ENCODE results near the gene PIK3R4.

The PIK3R4 gene

GRCh38 chr3:130746246-130747039 is at the start of gene PIK3R4:
PIK3R4 (minus strand) TSS chr3:130746829; CDS start chr3:130745218, 1,611 bp downstream.
- ATAC-seq: peak; percentile 89 to 91

GRCh38 chr3:130795396-130795795 is 48.8 kb upstream of the PIK3R4 start:
- ATAC-seq: no peak

GRCh38 chr3:130792246-130792645 is 45.6 kb upstream of the PIK3R4 start:
- ATAC-seq: no peak

- no peak for ATAC-seq
These were observed 43.2 kb upstream of the PIK3R4 start for GRCh38 chr3:130789782-130790322.

GRCh38 chr3:130787422-130788068 is 40.9 kb upstream of the PIK3R4 start:
- ATAC-seq: no peak

GRCh38 chr3:130786306-130786705 is 39.7 kb upstream of the PIK3R4 start:
- ATAC-seq: no peak

GRCh38 chr3:130783629-130784028 is 37.0 kb upstream of the PIK3R4 start:
- no peak for ATAC-seq

- no peak for ATAC-seq
These were observed 32.9 kb upstream of the PIK3R4 start for GRCh38 chr3:130779486-130779885.

GRCh38 chr3:130779031-130779430 is 32.4 kb upstream of the PIK3R4 start:
- ATAC-seq: no peak

GRCh38 chr3:130773366-130773765 is 26.7 kb upstream of the PIK3R4 start:
- ATAC-seq: no peak

GRCh38 chr3:130772129-130772528 is 25.5 kb upstream of the PIK3R4 start:
- ATAC-seq: no peak

GRCh38 chr3:130770644-130771043 is 24.0 kb upstream of the PIK3R4 start:
- ATAC-seq: no peak

GRCh38 chr3:130761730-130762311 is 15.2 kb upstream of the PIK3R4 start:
- no peak for ATAC-seq

GRCh38 chr3:130760922-130761321 is 14.3 kb upstream of the PIK3R4 start:
- no peak for ATAC-seq

GRCh38 chr3:130759692-130760338 is 13.2 kb upstream of the PIK3R4 start:
- peak; percentile 55 to 65 for ATAC-seq

- no peak for ATAC-seq
These were observed 12.2 kb upstream of the PIK3R4 start for GRCh38 chr3:130758624-130759369.

- no peak for ATAC-seq
These were observed 11.1 kb upstream of the PIK3R4 start for GRCh38 chr3:130757611-130758150.

GRCh38 chr3:130755666-130756065 is 9.0 kb upstream of the PIK3R4 start:
- no peak for ATAC-seq

- ATAC-seq: no peak
These were observed 2.4 kb upstream of the PIK3R4 start for GRCh38 chr3:130748981-130749380.

- no peak for ATAC-seq
These were observed 1.8 kb upstream of the PIK3R4 start for GRCh38 chr3:130748467-130748861.

- no peak for ATAC-seq
These were observed 3.3 kb downstream of the PIK3R4 start for GRCh38 chr3:130743354-130743753.

Measured in activated CD4-positive, CD25-positive, alpha-beta regulatory T cell treated with anti-CD3 and anti-CD28 coated beads, Interleukin-2, amount 50 U/mL, for 24 hours (primary cell).